CD14-positive monocyte (primary cell): Measurements from ENCODE around the gene SYMPK. TPM values are rescaled to one million over a fixed set of nuclear protein-coding genes. Genes with fewer than 3 reads are reported as not detected.

Source experiments
- DNase-seq, 3 donors: peaks; one replicate each; pipeline ENCODE4 v3.0.0-alpha.2; 2011 to 2022
- H2AFZ ChIP-seq: 2 replicates; pipeline ENCODE4 v1.6.0; 2012; ENCODE audit warnings: mild to moderate bottlenecking, low read depth, low read length, inconsistent platforms; ENCODE audit not compliant: insufficient read depth, poor library complexity, severe bottlenecking
- H3K27ac ChIP-seq, 2 donors: 1 replicate in 1 of 2; 2 replicates in 1 of 2; pipeline ENCODE4 v1.5.1; 2012 to 2013; ENCODE audit warnings: low read length in 2 of 2, control low read depth in 1 of 2, inconsistent platforms in 1 of 2, low read depth in 1 of 2, mild to moderate bottlenecking in 1 of 2
- H3K27me3 ChIP-seq, 2 donors: one replicate each; pipeline versions ENCODE4 v1.6.0 to v1.6.1; 2011 to 2013; ENCODE audit warnings: low read length in 2 of 2; ENCODE audit not compliant: control insufficient read depth in 2 of 2, insufficient read depth in 2 of 2
- H3K36me3 ChIP-seq, 2 donors: replicated peaks in 1 of 2; 1 replicate in 1 of 2; 2 replicates in 1 of 2; pipeline versions ENCODE4 v1.5.1 to v1.6.1; 2012 to 2013; ENCODE audit warnings: low read length in 2 of 2, control low read depth in 1 of 2, inconsistent platforms in 1 of 2, mild to moderate bottlenecking in 1 of 2; ENCODE audit not compliant: insufficient read depth in 2 of 2, control insufficient read depth in 1 of 2
- H3K4me1 ChIP-seq, 2 donors: 1 replicate in 1 of 2; 2 replicates in 1 of 2; pipeline versions ENCODE4 v1.5.1 to v1.6.1; 2012 to 2013; ENCODE audit warnings: low read length in 2 of 2, control low read depth in 1 of 2, inconsistent platforms in 1 of 2, mild to moderate bottlenecking in 1 of 2, moderate library complexity in 1 of 2; ENCODE audit not compliant: insufficient read depth in 2 of 2, control insufficient read depth in 1 of 2
- H3K4me2 ChIP-seq: replicated peaks from 2 replicates; pipeline ENCODE3; 2012; ENCODE audit warnings: low read length, moderate library complexity, mild to moderate bottlenecking; ENCODE audit not compliant: poor library complexity, severe bottlenecking; ENCODE audit errors: extremely low read depth
- H3K4me3 ChIP-seq, 3 experiments: fragments of 200-600 bp in 1 of 3; sonication (generic) in 1 of 3; replicated peaks in 1 of 3; 1 replicate in 2 of 3; 2 replicates in 1 of 3; pipeline ENCODE4 v1.5.1; 2011 to 2013; ENCODE audit warnings: low read length in 3 of 3, mild to moderate bottlenecking in 3 of 3, control low read depth in 2 of 3, low read depth in 2 of 3, inconsistent platforms in 1 of 3, moderate library complexity in 1 of 3
- H3K79me2 ChIP-seq: 2 replicates; pipeline ENCODE4 v1.6.0; 2012; ENCODE audit warnings: mild to moderate bottlenecking, control low read depth, inconsistent platforms, low read length, moderate library complexity; ENCODE audit not compliant: insufficient read depth
- H3K9ac ChIP-seq: 2 replicates; pipeline ENCODE4 v1.6.0; 2017; ENCODE audit warnings: low read length, mild to moderate bottlenecking; ENCODE audit not compliant: insufficient read depth, poor library complexity, severe bottlenecking
- H3K9me3 ChIP-seq, 2 donors: replicated peaks in 1 of 2; 1 replicate in 1 of 2; 2 replicates in 1 of 2; pipeline versions ENCODE4 v1.5.1 to v1.6.1; 2012 to 2013; ENCODE audit warnings: low read length in 2 of 2, control low read depth in 1 of 2; ENCODE audit not compliant: control insufficient read depth in 1 of 2, insufficient read depth in 1 of 2
- H4K20me1 ChIP-seq: 2 replicates; pipeline ENCODE4 v1.6.0; 2012; ENCODE audit warnings: mild to moderate bottlenecking, low read length, control low read depth, moderate library complexity; ENCODE audit not compliant: insufficient read depth
- H3K27ac Mint-ChIP-seq, 7 donors: one replicate each; pipeline ENCODE4 v1.8.0; 2020; ENCODE audit warnings: mild to moderate bottlenecking in 7 of 7, mixed read lengths in 7 of 7, moderate library complexity in 6 of 7, inconsistent platforms in 2 of 7
- H3K27me3 Mint-ChIP-seq, 3 donors: one replicate each; pipeline ENCODE4 v1.8.0; 2021 to 2022; ENCODE audit warnings: low read depth in 3 of 3, mild to moderate bottlenecking in 3 of 3, mixed read lengths in 3 of 3, moderate library complexity in 3 of 3, inconsistent platforms in 1 of 3
- H3K36me3 Mint-ChIP-seq, 2 donors: one replicate each; pipeline ENCODE4 v1.8.0; 2020; ENCODE audit warnings: mixed read lengths in 2 of 2, inconsistent platforms in 1 of 2, mild to moderate bottlenecking in 1 of 2
- H3K4me1 Mint-ChIP-seq: one replicate; pipeline ENCODE4 v1.8.0; 2020; ENCODE audit warnings: mild to moderate bottlenecking, mixed read lengths
- H3K4me3 Mint-ChIP-seq, 2 donors: one replicate each; pipeline ENCODE4 v1.8.0; 2020; ENCODE audit warnings: mild to moderate bottlenecking in 2 of 2, mixed read lengths in 2 of 2, moderate library complexity in 1 of 2
- H3K9me3 Mint-ChIP-seq, 7 donors: one replicate each; pipeline ENCODE4 v1.8.0; 2020 to 2022; ENCODE audit warnings: mixed read lengths in 7 of 7, mild to moderate bottlenecking in 6 of 7, moderate library complexity in 6 of 7, inconsistent platforms in 2 of 7
- WGBS: methylation state at CpG from one replicate; pipeline ENCODE4 v1.1.5; 2013; ENCODE audit warnings: missing lambda C conversion rate; ENCODE audit not compliant: insufficient coverage; 5-methylcytosine and 5-hydroxymethylcytosine counted together
- intact Hi-C, 2 donors: fragments of 100-400 bp; cut with micrococcal nuclease; formaldehyde crosslinking; loops; one replicate each; pipeline versions ENCODE4 v1.15.0 to v1.15.1; 2023
- polyA plus RNA-seq, 3 donors: library from polyadenylated mRNA; depleted of rRNA in 1 of 3; unstranded in 2 of 3; stranded (reverse) in 1 of 3; fragments of 300-500 nt in 2 of 3; fragments of >200 nt in 1 of 3; fragmentation: Illumina TruSeq in 2 of 3; gene quantifications; 1 replicate in 2 of 3; 2 replicates in 1 of 3; pipeline ENCODE4 v1.2.3, GENCODE V29; 2012 to 2021
- TF ChIP-seq, protein P1 (sequence below): fragments of 200-600 bp; IDR thresholded peaks from one replicate; pipeline ENCODE4 v1.8.0; 2022; ENCODE audit warnings: antibody characterized with exemption, mild to moderate bottlenecking

The SYMPK gene
- polyA plus RNA-seq, 3 donors, result 5.6 to 96.1 (median 15.7) TPM

- H3K4me1 ChIP-seq, result peaks cover 24 to 31% of the 10 kb centered on the region in 2 donors
- Mint-ChIP-seq H3K27me3 (peaks cover 75 to 99% (median 79%) of the 10 kb centered on the region in 3 donors), H3K9me3 (peaks cover 0 to 31% (median 18%) of the 10 kb centered on the region in 7 donors), H3K36me3 (peaks cover 10 to 12% of the 10 kb centered on the region in 2 donors), H3K27ac (no peak overlapping the region), H3K4me3 (peak overlapping the region in 1 of 2 donors; percentile 81), H3K4me1 (peaks cover 22% of the 10 kb centered on the region)
- H3K9ac ChIP-seq, result no peak overlapping the region
- TF ChIP-seq, protein P1, sequence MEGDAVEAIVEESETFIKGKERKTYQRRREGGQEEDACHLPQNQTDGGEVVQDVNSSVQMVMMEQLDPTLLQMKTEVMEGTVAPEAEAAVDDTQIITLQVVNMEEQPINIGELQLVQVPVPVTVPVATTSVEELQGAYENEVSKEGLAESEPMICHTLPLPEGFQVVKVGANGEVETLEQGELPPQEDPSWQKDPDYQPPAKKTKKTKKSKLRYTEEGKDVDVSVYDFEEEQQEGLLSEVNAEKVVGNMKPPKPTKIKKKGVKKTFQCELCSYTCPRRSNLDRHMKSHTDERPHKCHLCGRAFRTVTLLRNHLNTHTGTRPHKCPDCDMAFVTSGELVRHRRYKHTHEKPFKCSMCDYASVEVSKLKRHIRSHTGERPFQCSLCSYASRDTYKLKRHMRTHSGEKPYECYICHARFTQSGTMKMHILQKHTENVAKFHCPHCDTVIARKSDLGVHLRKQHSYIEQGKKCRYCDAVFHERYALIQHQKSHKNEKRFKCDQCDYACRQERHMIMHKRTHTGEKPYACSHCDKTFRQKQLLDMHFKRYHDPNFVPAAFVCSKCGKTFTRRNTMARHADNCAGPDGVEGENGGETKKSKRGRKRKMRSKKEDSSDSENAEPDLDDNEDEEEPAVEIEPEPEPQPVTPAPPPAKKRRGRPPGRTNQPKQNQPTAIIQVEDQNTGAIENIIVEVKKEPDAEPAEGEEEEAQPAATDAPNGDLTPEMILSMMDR, result no peak
- H3K27me3 ChIP-seq, result peaks cover 54 to 85% of the 10 kb centered on the region in 2 donors
- H3K79me2 ChIP-seq, result no peaks in the 10 kb centered on the region
- WGBS, result 83% methylated on average over 1 of the region's 3 CpGs
- no peaks in the 10 kb centered on the region for H3K36me3 ChIP-seq
- intact Hi-C loops, result no loop called here
- DNase-seq, result no peak
- no peak overlapping the region for H3K27ac ChIP-seq
- no peak overlapping the region for H3K4me2 ChIP-seq
- H4K20me1 ChIP-seq, result peaks cover 60% of the 10 kb centered on the region
- H3K9me3 ChIP-seq, result peaks cover 6 to 13% of the 10 kb centered on the region in 2 donors
- no peak overlapping the region for H2AFZ ChIP-seq
- H3K4me3 ChIP-seq, result no peak overlapping the region
Measured at GRCh38 chr19:45772912-45773311, 90.0 kb downstream of the SYMPK start.

- no peaks in the 10 kb centered on the region for H3K79me2 ChIP-seq
- Mint-ChIP-seq H3K4me3 (peak overlapping the region in 1 of 2 donors; percentile 81), H3K36me3 (peaks cover 9 to 10% of the 10 kb centered on the region in 2 donors), H3K27me3 (peaks cover 74 to 99% (median 78%) of the 10 kb centered on the region in 3 donors), H3K4me1 (peaks cover 22% of the 10 kb centered on the region), H3K27ac (peak overlapping the region in 1 of 7 donors; percentile 10), H3K9me3 (peaks cover 0 to 29% (median 18%) of the 10 kb centered on the region in 7 donors)
- H3K36me3 ChIP-seq, result no peaks in the 10 kb centered on the region
- H3K9me3 ChIP-seq, result peaks cover 6 to 13% of the 10 kb centered on the region in 2 donors
- WGBS, result 42% methylated on average over 11 of the region's 14 CpGs
- H3K27ac ChIP-seq, result no peak overlapping the region
- H3K9ac ChIP-seq, result no peak overlapping the region
- no peak for DNase-seq
- intact Hi-C loops, result no loop called here
- H3K4me2 ChIP-seq, result no peak overlapping the region
- H3K4me3 ChIP-seq, result no peak overlapping the region
- peaks cover 27 to 35% of the 10 kb centered on the region in 2 donors for H3K4me1 ChIP-seq
- peaks cover 59 to 85% of the 10 kb centered on the region in 2 donors for H3K27me3 ChIP-seq
- TF ChIP-seq, protein P1, result no peak
- peaks cover 57% of the 10 kb centered on the region for H4K20me1 ChIP-seq
- no peak overlapping the region for H2AFZ ChIP-seq
Measured at GRCh38 chr19:45772130-45772840, 90.7 kb downstream of the SYMPK start.
